IMR-90 (cell line): ENCODE results near the gene CCDC51.

Source experiments
- CEBPB ChIP-seq: IDR thresholded peaks from 2 replicates; pipeline ENCODE4 v1.6.1; 2012; ENCODE audit warnings: low read depth, low read length, improper control_type of control experiment
- ELK1 ChIP-seq: fragments of 150-350 bp; IDR thresholded peaks from 2 replicates; pipeline ENCODE4 v1.6.1; 2016; ENCODE audit warnings: low read depth, mild to moderate bottlenecking, low read length, moderate library complexity, borderline replicate concordance
- FOS ChIP-seq: fragments of 150-350 bp; IDR thresholded peaks from 2 replicates; pipeline ENCODE4 v1.6.1; 2016; ENCODE audit warnings: low read depth, low read length
- MXI1 ChIP-seq: IDR thresholded peaks from 2 replicates; pipeline ENCODE4 v1.6.1; 2012; ENCODE audit warnings: low read depth, mild to moderate bottlenecking, low read length, moderate library complexity, borderline replicate concordance
- POLR2A ChIP-seq: IDR thresholded peaks from 2 replicates; pipeline ENCODE4 v1.6.1; 2012; ENCODE audit warnings: mild to moderate bottlenecking, low read depth, low read length
- RAD21 ChIP-seq: IDR thresholded peaks from 2 replicates; pipeline ENCODE4 v1.6.1; 2012; ENCODE audit warnings: low read length, improper control_type of control experiment
- RFX5 ChIP-seq: IDR thresholded peaks from 2 replicates; pipeline ENCODE4 v1.8.0; 2012; ENCODE audit warnings: low read depth, mild to moderate bottlenecking, low read length, moderate library complexity
- USF2 ChIP-seq: fragments of 150-350 bp; IDR thresholded peaks from 2 replicates; pipeline ENCODE4 v1.6.1; 2017; ENCODE audit warnings: mild to moderate bottlenecking, antibody characterized with exemption, low read length, low read depth
- TF ChIP-seq, protein P1 (sequence below): conservative IDR thresholded peaks from 2 replicates; pipeline ENCODE4 v1.5.1; 2012; ENCODE audit warnings: mild to moderate bottlenecking, low read depth, low read length, improper control_type of control experiment

- TF ChIP-seq FOS (no peak), USF2 (no peak), POLR2A (no peak), MXI1 (no peak), RAD21 (no peak), CEBPB (no peak), ELK1 (no peak), RFX5 (no peak)
- TF ChIP-seq, protein P1, sequence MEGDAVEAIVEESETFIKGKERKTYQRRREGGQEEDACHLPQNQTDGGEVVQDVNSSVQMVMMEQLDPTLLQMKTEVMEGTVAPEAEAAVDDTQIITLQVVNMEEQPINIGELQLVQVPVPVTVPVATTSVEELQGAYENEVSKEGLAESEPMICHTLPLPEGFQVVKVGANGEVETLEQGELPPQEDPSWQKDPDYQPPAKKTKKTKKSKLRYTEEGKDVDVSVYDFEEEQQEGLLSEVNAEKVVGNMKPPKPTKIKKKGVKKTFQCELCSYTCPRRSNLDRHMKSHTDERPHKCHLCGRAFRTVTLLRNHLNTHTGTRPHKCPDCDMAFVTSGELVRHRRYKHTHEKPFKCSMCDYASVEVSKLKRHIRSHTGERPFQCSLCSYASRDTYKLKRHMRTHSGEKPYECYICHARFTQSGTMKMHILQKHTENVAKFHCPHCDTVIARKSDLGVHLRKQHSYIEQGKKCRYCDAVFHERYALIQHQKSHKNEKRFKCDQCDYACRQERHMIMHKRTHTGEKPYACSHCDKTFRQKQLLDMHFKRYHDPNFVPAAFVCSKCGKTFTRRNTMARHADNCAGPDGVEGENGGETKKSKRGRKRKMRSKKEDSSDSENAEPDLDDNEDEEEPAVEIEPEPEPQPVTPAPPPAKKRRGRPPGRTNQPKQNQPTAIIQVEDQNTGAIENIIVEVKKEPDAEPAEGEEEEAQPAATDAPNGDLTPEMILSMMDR = no peak
These were observed 26.6 kb upstream of the CCDC51 start for GRCh38 chr3:48466386-48467109.
